PC-3 (cell line): Measurements from ENCODE around the gene TRIM65.
A peak's percentile ranks its signal among the peaks of the same experiment; 100 is the strongest.

Source experiments
- CTCF ChIP-seq: fragments of 300-600 bp; sonication (generic); conservative IDR thresholded peaks from 2 replicates; pipeline ENCODE4 v1.5.1; 2017; ENCODE audit warnings: antibody characterized with exemption, low read depth, mild to moderate bottlenecking, low read length
- EZH2phosphoT487 ChIP-seq: fragments of 300-600 bp; sonication (generic); IDR thresholded peaks from 2 replicates; pipeline ENCODE4 v1.6.1; 2018; ENCODE audit warnings: mild to moderate bottlenecking, antibody characterized with exemption, low read length, borderline replicate concordance

GRCh38 chr17:75877752-75878173, 19.0 kb downstream of the TRIM65 start:
- TF ChIP-seq CTCF (peak; percentile 40), EZH2phosphoT487 (peak; percentile 96)
